HepG2 (cell line): ENCODE measurements around the gene NELFB. TPM values are rescaled to one million over a fixed set of nuclear protein-coding genes. Genes with fewer than 3 reads are reported as not detected.

Source experiments
- SCMH1 ChIP-seq: sonication (generic); formaldehyde crosslinking; IDR thresholded peaks from 2 replicates; pipeline ENCODE4 v1.9.0; 2021; ENCODE audit warnings: missing genetic modification reagents, mild to moderate bottlenecking, borderline replicate concordance
- polyA plus RNA-seq, 8 experiments: library from polyadenylated mRNA; depleted of rRNA in 3 of 8; stranded (reverse) in 7 of 8; unstranded in 1 of 8; fragments of >200 nt; fragmentation: Illumina TruSeq in 4 of 8; extraction: Trizol in 4 of 8; gene quantifications; 2 replicates each; pipeline versions ENCODE4 v1.2.1 to v1.2.3, GENCODE V29; 2011 to 2016; ENCODE audit warnings: low read depth in 4 of 8, missing spikeins in 1 of 8, mixed read lengths in 1 of 8; ENCODE audit not compliant: insufficient read depth in 1 of 8
- total RNA-seq, 5 experiments: library from RNA; depleted of rRNA; stranded (reverse); fragments of >200 nt; fragmentation: Illumina TruSeq; extraction: Trizol; gene quantifications; 2 replicates each; pipeline ENCODE4 v1.2.3, GENCODE V29; 2016; ENCODE audit warnings: low read depth in 1 of 5
- TF ChIP-seq, protein P1 (sequence below): sonication (generic); formaldehyde crosslinking; IDR thresholded peaks from 2 replicates; pipeline ENCODE4 v1.9.0; 2021; ENCODE audit warnings: missing genetic modification reagents, borderline replicate concordance
- TF ChIP-seq, protein P2 (sequence below): sonication (generic); formaldehyde crosslinking; IDR thresholded peaks from one replicate; pipeline ENCODE4 v1.5.1; 2020; ENCODE audit warnings: mild to moderate bottlenecking, missing genetic modification reagents; ENCODE audit errors: not compliant biosample characterization
- TF ChIP-seq, protein P3 (sequence below): IDR thresholded peaks from 2 replicates; pipeline ENCODE4 v1.6.1; 2016; ENCODE audit warnings: mild to moderate bottlenecking

Gene NELFB
- total and polyA plus RNA-seq, 2 of the 13 experiments (the other 11 are each of a cell fraction or from before 2014, with no cell fraction given): 26.5 to 45.8 TPM

DNA sequence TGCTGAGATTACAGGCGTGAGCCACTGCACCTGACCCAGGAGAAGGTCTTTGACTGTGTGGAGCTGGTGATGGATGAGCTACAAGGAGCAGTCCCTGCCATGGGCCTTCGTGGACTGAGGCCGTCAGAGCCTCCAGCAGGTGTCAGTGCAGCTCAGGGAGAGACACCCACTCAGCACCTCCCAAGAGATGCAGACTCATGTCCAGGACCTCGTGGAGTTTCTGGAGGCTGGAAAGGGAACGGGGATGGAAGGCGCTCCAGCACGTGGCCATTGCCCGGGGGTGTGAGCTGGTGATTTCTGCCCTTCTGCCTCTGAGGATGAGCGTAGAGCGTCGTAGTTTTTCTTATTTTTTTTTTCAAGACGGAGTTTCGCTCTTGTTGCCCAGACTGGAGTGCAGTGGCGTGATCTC is 31.9 kb downstream of the NELFB start (continued):
- TF ChIP-seq, protein P1, sequence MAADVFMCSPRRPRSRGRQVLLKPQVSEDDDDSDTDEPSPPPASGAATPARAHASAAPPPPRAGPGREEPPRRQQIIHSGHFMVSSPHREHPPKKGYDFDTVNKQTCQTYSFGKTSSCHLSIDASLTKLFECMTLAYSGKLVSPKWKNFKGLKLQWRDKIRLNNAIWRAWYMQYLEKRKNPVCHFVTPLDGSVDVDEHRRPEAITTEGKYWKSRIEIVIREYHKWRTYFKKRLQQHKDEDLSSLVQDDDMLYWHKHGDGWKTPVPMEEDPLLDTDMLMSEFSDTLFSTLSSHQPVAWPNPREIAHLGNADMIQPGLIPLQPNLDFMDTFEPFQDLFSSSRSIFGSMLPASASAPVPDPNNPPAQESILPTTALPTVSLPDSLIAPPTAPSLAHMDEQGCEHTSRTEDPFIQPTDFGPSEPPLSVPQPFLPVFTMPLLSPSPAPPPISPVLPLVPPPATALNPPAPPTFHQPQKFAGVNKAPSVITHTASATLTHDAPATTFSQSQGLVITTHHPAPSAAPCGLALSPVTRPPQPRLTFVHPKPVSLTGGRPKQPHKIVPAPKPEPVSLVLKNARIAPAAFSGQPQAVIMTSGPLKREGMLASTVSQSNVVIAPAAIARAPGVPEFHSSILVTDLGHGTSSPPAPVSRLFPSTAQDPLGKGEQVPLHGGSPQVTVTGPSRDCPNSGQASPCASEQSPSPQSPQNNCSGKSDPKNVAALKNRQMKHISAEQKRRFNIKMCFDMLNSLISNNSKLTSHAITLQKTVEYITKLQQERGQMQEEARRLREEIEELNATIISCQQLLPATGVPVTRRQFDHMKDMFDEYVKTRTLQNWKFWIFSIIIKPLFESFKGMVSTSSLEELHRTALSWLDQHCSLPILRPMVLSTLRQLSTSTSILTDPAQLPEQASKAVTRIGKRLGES (CRISPR knock-in tag): no peak
- TF ChIP-seq, protein P2, sequence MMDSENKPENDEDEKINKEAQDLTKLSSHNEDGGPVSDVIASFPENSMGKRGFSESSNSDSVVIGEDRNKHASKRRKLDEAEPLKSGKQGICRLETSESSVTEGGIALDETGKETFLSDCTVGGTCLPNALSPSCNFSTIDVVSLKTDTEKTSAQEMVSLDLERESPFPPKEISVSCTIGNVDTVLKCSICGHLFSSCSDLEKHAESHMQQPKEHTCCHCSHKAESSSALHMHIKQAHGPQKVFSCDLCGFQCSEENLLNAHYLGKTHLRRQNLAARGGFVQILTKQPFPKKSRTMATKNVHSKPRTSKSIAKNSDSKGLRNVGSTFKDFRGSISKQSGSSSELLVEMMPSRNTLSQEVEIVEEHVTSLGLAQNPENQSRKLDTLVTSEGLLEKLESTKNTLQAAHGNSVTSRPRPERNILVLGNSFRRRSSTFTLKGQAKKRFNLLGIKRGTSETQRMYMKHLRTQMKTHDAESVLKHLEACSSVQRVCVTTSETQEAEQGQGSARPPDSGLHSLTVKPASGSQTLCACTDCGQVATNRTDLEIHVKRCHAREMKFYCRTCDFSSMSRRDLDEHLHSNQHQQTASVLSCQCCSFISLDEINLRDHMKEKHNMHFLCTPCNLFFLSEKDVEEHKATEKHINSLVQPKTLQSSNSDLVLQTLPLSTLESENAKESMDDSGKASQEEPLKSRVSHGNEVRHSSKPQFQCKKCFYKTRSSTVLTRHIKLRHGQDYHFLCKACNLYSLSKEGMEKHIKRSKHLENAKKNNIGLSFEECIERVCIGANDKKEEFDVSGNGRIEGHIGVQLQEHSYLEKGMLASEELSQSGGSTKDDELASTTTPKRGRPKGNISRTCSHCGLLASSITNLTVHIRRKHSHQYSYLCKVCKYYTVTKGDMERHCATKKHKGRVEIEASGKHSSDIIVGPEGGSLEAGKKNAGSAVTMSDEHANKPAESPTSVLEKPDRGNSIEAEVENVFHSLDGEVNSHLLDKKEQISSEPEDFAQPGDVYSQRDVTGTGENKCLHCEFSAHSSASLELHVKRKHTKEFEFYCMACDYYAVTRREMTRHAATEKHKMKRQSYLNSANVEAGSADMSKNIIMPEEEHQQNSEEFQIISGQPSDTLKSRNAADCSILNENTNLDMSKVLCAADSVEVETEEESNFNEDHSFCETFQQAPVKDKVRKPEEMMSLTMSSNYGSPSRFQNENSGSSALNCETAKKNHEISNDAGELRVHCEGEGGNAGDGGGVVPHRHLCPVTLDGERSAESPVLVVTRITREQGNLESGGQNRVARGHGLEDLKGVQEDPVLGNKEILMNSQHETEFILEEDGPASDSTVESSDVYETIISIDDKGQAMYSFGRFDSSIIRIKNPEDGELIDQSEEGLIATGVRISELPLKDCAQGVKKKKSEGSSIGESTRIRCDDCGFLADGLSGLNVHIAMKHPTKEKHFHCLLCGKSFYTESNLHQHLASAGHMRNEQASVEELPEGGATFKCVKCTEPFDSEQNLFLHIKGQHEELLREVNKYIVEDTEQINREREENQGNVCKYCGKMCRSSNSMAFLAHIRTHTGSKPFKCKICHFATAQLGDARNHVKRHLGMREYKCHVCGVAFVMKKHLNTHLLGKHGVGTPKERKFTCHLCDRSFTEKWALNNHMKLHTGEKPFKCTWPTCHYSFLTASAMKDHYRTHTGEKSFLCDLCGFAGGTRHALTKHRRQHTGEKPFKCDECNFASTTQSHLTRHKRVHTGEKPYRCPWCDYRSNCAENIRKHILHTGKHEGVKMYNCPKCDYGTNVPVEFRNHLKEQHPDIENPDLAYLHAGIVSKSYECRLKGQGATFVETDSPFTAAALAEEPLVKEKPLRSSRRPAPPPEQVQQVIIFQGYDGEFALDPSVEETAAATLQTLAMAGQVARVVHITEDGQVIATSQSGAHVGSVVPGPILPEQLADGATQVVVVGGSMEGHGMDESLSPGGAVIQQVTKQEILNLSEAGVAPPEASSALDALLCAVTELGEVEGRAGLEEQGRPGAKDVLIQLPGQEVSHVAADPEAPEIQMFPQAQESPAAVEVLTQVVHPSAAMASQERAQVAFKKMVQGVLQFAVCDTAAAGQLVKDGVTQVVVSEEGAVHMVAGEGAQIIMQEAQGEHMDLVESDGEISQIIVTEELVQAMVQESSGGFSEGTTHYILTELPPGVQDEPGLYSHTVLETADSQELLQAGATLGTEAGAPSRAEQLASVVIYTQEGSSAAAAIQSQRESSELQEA: no peak
- TF ChIP-seq SCMH1 (CRISPR knock-in tag): no peak
- TF ChIP-seq, protein P3, sequence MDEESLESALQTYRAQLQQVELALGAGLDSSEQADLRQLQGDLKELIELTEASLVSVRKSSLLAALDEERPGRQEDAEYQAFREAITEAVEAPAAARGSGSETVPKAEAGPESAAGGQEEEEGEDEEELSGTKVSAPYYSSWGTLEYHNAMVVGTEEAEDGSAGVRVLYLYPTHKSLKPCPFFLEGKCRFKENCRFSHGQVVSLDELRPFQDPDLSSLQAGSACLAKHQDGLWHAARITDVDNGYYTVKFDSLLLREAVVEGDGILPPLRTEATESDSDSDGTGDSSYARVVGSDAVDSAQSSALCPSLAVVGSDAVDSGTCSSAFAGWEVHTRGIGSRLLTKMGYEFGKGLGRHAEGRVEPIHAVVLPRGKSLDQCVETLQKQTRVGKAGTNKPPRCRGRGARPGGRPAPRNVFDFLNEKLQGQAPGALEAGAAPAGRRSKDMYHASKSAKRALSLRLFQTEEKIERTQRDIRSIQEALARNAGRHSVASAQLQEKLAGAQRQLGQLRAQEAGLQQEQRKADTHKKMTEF (CRISPR knock-in tag): no peak
